ENCODE data around the gene LPIN3. TPM values are rescaled to one million over a fixed set of nuclear protein-coding genes. Genes with fewer than 3 reads are reported as not detected.

The LPIN3 gene
- total RNA-seq, 2 donors from 2014 or later, result 28.7 to 29.6 TPM

DNA sequence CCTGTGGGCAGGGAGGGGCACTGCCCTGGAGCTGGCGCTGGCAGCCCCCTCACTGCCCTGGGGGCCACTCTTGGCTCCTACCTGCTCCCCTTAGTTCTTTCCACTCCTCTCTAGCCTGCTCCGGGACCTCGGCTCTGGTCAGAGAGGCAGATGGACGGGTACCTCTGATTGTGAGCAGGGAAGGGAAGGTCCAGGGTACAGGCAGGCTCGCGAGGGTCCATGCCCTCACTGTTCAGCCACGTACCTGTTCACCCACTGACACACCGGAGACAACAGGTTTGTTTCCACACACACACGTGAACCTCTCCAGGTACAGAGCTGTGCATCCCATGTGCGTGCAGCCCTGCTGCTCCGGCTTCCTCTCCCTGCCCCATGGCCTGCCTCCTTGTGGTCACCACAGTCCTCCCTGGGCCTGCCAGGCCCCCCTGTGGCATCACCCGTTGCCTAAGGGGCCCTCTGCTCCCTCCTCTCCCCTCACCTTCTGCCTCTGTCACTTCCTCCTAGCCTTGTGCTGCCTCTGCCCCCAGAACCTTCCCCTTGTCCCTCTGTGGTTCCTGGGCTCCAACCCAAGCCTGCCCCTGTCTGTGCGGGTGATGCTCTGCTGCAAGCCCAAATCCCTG is 23.7 kb downstream of the LPIN3 start:
- Histone ChIP-seq H3K36me3 (no peaks in the 10 kb centered on the region), H3K27ac (no peak overlapping the region), H3K4me1 (ENCODE audit: control insufficient read depth in 1 of 2, low read depth in 2 of 2) (peaks cover 4 to 11% of the 10 kb centered on the region in 2 donors), H3K9me3 (no peaks in the 10 kb centered on the region), H3K27me3 (replicated peaks; ENCODE audit: insufficient read depth) (no peaks in the 10 kb centered on the region), H3K4me3 (no peak overlapping the region)
- ATAC-seq (ENCODE audit: insufficient number of reproducible peaks, low FRiP score, low read depth) (no peak), DNase-seq (ENCODE audit: low spot score) (no peak)
- TF ChIP-seq, protein P1, sequence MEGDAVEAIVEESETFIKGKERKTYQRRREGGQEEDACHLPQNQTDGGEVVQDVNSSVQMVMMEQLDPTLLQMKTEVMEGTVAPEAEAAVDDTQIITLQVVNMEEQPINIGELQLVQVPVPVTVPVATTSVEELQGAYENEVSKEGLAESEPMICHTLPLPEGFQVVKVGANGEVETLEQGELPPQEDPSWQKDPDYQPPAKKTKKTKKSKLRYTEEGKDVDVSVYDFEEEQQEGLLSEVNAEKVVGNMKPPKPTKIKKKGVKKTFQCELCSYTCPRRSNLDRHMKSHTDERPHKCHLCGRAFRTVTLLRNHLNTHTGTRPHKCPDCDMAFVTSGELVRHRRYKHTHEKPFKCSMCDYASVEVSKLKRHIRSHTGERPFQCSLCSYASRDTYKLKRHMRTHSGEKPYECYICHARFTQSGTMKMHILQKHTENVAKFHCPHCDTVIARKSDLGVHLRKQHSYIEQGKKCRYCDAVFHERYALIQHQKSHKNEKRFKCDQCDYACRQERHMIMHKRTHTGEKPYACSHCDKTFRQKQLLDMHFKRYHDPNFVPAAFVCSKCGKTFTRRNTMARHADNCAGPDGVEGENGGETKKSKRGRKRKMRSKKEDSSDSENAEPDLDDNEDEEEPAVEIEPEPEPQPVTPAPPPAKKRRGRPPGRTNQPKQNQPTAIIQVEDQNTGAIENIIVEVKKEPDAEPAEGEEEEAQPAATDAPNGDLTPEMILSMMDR (IDR thresholded peaks at IDR 0.05), result no peak

DNA sequence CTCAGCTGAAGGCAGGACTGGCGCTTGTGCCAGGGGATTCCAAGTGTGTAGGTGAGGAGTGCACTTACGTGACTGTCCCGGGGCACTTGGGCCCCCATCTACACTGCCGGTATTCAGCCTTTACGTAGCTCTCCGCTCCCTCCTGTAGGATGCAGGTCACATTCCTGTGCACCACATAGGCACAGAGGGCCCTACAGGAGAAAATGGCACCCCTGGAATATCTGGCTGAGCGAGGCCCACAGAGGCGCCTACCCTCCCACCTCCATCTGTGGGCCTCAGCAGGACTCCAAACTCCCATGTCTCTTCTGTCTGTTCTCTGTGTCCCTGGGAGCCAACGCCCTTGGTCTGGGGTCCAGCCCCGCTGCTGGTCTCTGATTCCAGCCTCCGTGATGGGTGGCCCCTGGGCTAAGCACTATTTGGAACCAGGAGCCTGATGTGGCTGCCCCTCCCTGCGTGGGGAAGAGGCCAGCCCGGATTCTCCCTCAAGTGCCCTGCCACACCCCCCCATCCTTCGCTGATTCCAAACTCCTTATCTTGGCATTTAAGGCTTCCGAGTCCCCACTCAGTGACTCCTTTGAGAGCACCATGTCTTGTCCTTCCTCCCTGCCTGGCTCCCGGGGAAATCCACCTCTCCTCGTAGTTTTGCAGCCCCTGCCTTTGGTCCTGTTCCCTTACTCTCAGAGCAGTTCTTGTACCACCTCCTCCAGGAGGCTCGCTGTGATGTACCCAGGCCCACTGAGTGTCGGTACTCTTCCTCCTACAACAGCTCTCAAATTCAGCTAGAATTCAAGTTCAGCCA is 24.5 kb downstream of the LPIN3 start:
- Histone ChIP-seq H3K36me3 (no peaks in the 10 kb centered on the region), H3K27ac (no peak overlapping the region), H3K27me3 (replicated peaks; ENCODE audit: insufficient read depth) (no peaks in the 10 kb centered on the region), H3K4me3 (peak overlapping the region; percentile 65), H3K4me1 (ENCODE audit: control insufficient read depth in 1 of 2, low read depth in 2 of 2) (peaks cover 4 to 11% of the 10 kb centered on the region in 2 donors), H3K9me3 (no peaks in the 10 kb centered on the region)
- ATAC-seq (ENCODE audit: insufficient number of reproducible peaks, low FRiP score, low read depth), result no peak
- TF ChIP-seq, protein P1 (IDR thresholded peaks at IDR 0.05), result no peak
- no peak for DNase-seq (ENCODE audit: low spot score)

DNA sequence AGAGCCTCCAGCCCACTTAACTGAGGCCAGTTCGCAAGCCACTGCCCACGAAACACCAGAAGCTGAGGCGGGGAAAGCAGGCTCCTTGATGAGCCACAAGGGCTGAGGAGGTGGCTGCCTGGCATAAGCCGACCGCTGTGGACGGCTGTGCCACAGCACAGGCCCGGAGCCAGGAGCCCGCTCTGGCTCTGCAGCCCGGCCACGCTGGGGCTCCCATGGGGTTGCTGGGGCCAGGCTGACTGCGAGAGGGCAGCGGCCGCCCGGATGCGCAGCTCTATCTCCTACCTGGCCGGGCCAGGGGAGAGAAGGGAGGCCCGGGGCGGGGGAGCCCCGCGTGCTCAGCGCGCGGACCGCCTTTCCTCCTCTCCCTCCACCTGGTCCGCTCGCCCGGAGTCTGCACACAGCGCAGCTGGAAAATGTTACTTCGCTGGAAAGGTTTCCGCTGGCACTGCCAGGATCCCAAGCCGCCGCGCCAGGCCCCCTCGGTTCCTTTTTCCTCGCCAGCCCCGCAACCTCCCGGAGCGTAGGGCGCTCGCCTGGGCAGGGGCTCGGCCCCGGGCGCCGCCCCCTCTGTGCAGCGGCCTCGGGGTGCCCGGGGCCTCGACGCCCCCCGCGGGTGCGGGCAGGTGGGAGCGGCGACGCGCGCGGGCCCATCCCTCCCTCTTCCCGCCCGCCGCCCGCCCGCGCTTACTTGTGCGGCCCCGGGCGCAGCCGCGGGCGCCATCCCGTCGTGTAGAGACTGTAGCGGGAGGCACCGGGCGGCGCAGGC is 25.3 kb downstream of the LPIN3 start:
- Histone ChIP-seq H3K9me3 (no peaks in the 10 kb centered on the region), H3K27ac (no peak overlapping the region), H3K27me3 (replicated peaks; ENCODE audit: insufficient read depth) (no peaks in the 10 kb centered on the region), H3K4me3 (peak overlapping the region; percentile 65), H3K4me1 (ENCODE audit: control insufficient read depth in 1 of 2, low read depth in 2 of 2) (peaks cover 4 to 11% of the 10 kb centered on the region in 2 donors), H3K36me3 (no peaks in the 10 kb centered on the region)
- TF ChIP-seq, protein P1 (IDR thresholded peaks at IDR 0.05), result no peak
- ATAC-seq (ENCODE audit: insufficient number of reproducible peaks, low FRiP score, low read depth) (no peak), DNase-seq (ENCODE audit: low spot score) (no peak)

DNA sequence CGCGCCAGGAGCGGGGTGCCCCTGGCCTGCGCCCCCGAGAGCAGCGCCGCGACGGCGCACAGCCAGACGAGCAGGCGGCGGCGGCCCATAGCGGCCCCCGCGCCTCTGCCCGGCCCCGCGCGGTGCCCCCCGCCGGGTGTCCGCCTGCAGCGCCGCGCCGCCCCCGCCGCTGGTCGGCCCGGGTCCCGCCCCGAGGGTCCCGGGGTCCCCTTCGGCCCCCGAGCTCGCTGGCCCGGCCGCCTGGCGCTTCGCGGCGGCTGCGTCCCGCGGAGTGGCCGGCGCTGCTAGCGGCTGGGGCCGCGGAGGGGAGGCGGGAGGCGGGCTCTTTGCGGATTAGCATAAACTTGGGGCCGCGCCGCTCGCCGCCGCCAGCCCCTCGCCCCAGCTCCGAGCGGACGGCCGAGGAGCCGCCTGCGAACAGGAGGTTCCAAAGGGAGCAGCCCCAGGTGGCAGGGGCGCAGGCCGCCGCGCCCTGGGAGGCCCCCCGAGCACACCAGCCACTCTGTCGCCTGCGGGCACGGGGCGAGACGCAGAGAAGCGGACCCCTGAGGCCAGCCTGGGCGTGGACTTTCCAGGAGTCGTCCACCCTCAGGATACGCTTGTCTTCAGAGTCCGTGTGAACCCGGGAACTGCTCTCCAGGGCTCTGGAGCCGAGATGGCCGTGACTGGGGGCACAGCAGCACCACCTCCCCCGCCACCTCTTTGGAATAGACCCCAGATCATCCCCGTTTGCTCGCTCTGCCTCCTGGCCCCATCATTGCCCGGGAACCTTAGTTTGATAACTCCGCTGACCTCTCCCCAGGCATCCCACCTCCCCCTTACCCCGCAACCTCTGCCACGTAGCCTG is 26.1 kb downstream of the LPIN3 start, which contains the start of gene EMILIN3:
Gene EMILIN3 (minus strand): TSS at position 273 of the 847 bp plus-strand sequence. CDS start 184 bp downstream, at position 89.
- no peaks in the 10 kb centered on the region for H3K9me3 ChIP-seq
- TF ChIP-seq, protein P1 (IDR thresholded peaks at IDR 0.05), result no peak
- H3K4me3 ChIP-seq, result peak within 1 kb of the TSS; percentile 65
- DNase-seq (ENCODE audit: low spot score) (no peak), ATAC-seq (ENCODE audit: insufficient number of reproducible peaks, low FRiP score, low read depth) (no peak)
- no peaks in the 10 kb centered on the region for H3K27me3 ChIP-seq (replicated peaks; ENCODE audit: insufficient read depth)
- H3K36me3 ChIP-seq, result no peaks in the 10 kb centered on the region
- H3K27ac ChIP-seq, result no peak within 1 kb of the TSS
- peaks cover 4 to 11% of the 10 kb centered on the region in 2 donors for H3K4me1 ChIP-seq (ENCODE audit: control insufficient read depth in 1 of 2, low read depth in 2 of 2)

Measured in thoracic aorta (tissue), 2 donors.